Peyer's patch (tissue), 4 donors: ENCODE data around the gene CAMK2D. TPM values are rescaled to one million over a fixed set of nuclear protein-coding genes. Genes with fewer than 3 reads are reported as not detected.

Source experiments
- DNase-seq, 3 donors: peaks; one replicate each; pipeline ENCODE4 v3.0.0-alpha.2; 2017 to 2019
- H3K27ac ChIP-seq, 4 donors: fragments of 200-600 bp; sonication (generic); one replicate each; pipeline ENCODE4 v1.5.1; 2016 to 2019
- H3K27me3 ChIP-seq, 2 donors: fragments of 200-600 bp; sonication (generic); one replicate each; pipeline ENCODE4 v1.5.1; 2019
- H3K36me3 ChIP-seq, 3 donors: fragments of 200-600 bp; sonication (generic); one replicate each; pipeline ENCODE4 v1.5.1; 2016 to 2019
- H3K4me1 ChIP-seq, 4 donors: fragments of 200-600 bp; sonication (generic); one replicate each; pipeline ENCODE4 v1.5.1; 2016 to 2019
- H3K4me3 ChIP-seq, 4 donors: fragments of 200-600 bp; sonication (generic); 1 replicate in 3 of 4; 2 replicates in 1 of 4; pipeline ENCODE4 v1.5.1; 2016 to 2019; ENCODE audit warnings: mild to moderate bottlenecking in 1 of 4
- H3K9me3 ChIP-seq, 4 donors: fragments of 200-600 bp; sonication (generic); one replicate each; pipeline ENCODE4 v1.5.1; 2016 to 2019; ENCODE audit warnings: mild to moderate bottlenecking in 1 of 4
- CTCF ChIP-seq, 6 experiments: fragments of 450-650 bp in 4 of 6; fragments of 200-600 bp in 2 of 6; sonication (generic) in 1 of 6; IDR thresholded peaks; one replicate each; pipeline ENCODE4 v1.5.1; 2017 to 2019; ENCODE audit warnings: antibody characterized with exemption in 6 of 6, mild to moderate bottlenecking in 3 of 6, moderate library complexity in 1 of 6
- POLR2A ChIP-seq, 2 donors: fragments of 450-650 bp; IDR thresholded peaks; one replicate each; pipeline ENCODE4 v1.5.1; 2017; ENCODE audit warnings: antibody characterized with exemption in 2 of 2, mild to moderate bottlenecking in 2 of 2, moderate library complexity in 2 of 2
- total RNA-seq, 4 donors: library from RNA; depleted of rRNA; stranded (reverse); fragments of >200 nt; gene quantifications; one replicate each; pipeline ENCODE4 v1.1.0, GENCODE V29; 2016

CAMK2D gene
- total RNA-seq, 4 donors from 2014 or later, result 38.8 to 125 (median 63.5) TPM

DNA sequence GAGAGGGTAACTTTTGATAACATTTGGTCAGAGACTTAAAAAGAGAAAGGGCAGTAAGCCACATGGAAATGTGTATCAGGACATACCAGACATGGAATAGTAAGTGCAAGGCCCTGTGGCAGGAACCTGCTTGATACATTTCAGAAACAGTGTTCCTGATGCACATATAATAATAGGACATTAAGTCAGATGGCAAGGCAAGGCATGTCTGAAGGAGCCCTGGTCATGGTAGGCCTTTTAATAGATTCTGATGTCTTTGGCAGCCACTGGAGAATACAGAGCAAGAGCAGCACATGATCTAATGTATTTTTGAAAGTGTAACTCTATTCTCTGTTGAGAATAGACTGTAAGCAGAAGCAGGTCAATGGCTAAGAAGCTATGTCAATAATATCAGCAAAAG, 279.7 kb downstream of the CAMK2D start:
- Histone ChIP-seq H3K27me3 (no peaks in the 10 kb centered on the region), H3K9me3 (peaks cover 0 to 7% (median 0%) of the 10 kb centered on the region in 4 donors), H3K4me1 (no peaks in the 10 kb centered on the region), H3K36me3 (peaks cover 0 to 16% (median 0%) of the 10 kb centered on the region in 3 donors), H3K27ac (no peak overlapping the region), H3K4me3 (no peak overlapping the region)
- TF ChIP-seq CTCF (IDR thresholded peaks at IDR 0.05) (no peak), POLR2A (IDR thresholded peaks at IDR 0.05) (no peak)
- no peak for DNase-seq

GRCh38 chr4:113480109-113480508, 281.4 kb downstream of the CAMK2D start:
- Histone ChIP-seq H3K36me3 (peaks cover 0 to 18% (median 0%) of the 10 kb centered on the region in 3 donors), H3K27me3 (no peaks in the 10 kb centered on the region), H3K27ac (no peak overlapping the region), H3K4me1 (no peaks in the 10 kb centered on the region), H3K9me3 (peaks cover 0 to 7% (median 0%) of the 10 kb centered on the region in 4 donors), H3K4me3 (no peak overlapping the region)
- no peak for DNase-seq
- no peak for TF ChIP-seq CTCF (IDR thresholded peaks at IDR 0.05)
- TF ChIP-seq POLR2A (IDR thresholded peaks at IDR 0.05), result no peak

DNA sequence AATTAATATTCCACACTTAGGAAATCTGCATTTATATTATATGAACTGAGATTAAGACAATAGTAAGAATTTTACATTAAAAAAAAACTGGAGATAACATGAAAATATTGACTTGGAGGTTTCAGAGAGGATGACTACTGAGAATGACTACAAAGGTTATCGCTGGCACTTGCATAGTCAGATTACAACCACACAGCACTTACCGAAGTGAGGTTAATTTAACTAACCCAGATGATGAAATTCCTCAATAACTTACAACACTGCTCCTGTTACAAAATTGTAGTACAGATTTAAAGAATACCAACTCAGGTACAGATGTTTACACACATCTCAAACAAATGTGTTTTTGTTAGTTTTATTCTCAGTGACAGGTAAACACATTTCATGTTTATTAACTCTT, 283.5 kb downstream of the CAMK2D start:
- H3K27ac ChIP-seq, result no peak overlapping the region
- TF ChIP-seq CTCF (IDR thresholded peaks at IDR 0.05) (no peak), POLR2A (IDR thresholded peaks at IDR 0.05) (no peak)

GRCh38 chr4:113476800-113477199, 284.7 kb downstream of the CAMK2D start:
- Histone ChIP-seq H3K9me3 (peaks cover 0 to 7% (median 0%) of the 10 kb centered on the region in 4 donors), H3K4me3 (no peak overlapping the region), H3K36me3 (peaks cover 0 to 18% (median 0%) of the 10 kb centered on the region in 3 donors), H3K27ac (no peak overlapping the region), H3K27me3 (no peaks in the 10 kb centered on the region), H3K4me1 (no peaks in the 10 kb centered on the region)
- no peak for DNase-seq
- no peak for TF ChIP-seq POLR2A (IDR thresholded peaks at IDR 0.05)
- TF ChIP-seq CTCF (IDR thresholded peaks at IDR 0.05), result no peak

More for the DNA sequence above, 283.5 kb downstream of the CAMK2D start:
- Histone ChIP-seq H3K27me3 (no peaks in the 10 kb centered on the region), H3K9me3 (peaks cover 0 to 7% (median 0%) of the 10 kb centered on the region in 4 donors), H3K36me3 (peaks cover 0 to 18% (median 0%) of the 10 kb centered on the region in 3 donors), H3K4me1 (no peaks in the 10 kb centered on the region), H3K4me3 (no peak overlapping the region)
- DNase-seq, result no peak

- H3K36me3 ChIP-seq, result peaks cover 0 to 10% (median 0%) of the 10 kb centered on the region in 3 donors
- H3K9me3 ChIP-seq, result peaks cover 0 to 7% (median 0%) of the 10 kb centered on the region in 4 donors
- no peaks in the 10 kb centered on the region for H3K27me3 ChIP-seq
- H3K4me3 ChIP-seq, result no peak overlapping the region
- no peak overlapping the region for H3K27ac ChIP-seq
- no peak for TF ChIP-seq CTCF (IDR thresholded peaks at IDR 0.05)
- TF ChIP-seq POLR2A (IDR thresholded peaks at IDR 0.05), result no peak
- no peak for DNase-seq
- no peaks in the 10 kb centered on the region for H3K4me1 ChIP-seq
Measured at GRCh38 chr4:113474017-113474416, 287.5 kb downstream of the CAMK2D start.

- peaks cover 0 to 10% (median 0%) of the 10 kb centered on the region in 3 donors for H3K36me3 ChIP-seq
- no peak overlapping the region for H3K27ac ChIP-seq
- H3K27me3 ChIP-seq, result no peaks in the 10 kb centered on the region
- peaks cover 0 to 7% (median 0%) of the 10 kb centered on the region in 4 donors for H3K9me3 ChIP-seq
- TF ChIP-seq CTCF (IDR thresholded peaks at IDR 0.05), result no peak
- TF ChIP-seq POLR2A (IDR thresholded peaks at IDR 0.05), result no peak
- no peak for DNase-seq
- peaks cover 0 to 3% (median 0%) of the 10 kb centered on the region in 4 donors for H3K4me1 ChIP-seq
- no peak overlapping the region for H3K4me3 ChIP-seq
Measured at GRCh38 chr4:113472864-113473263, 288.7 kb downstream of the CAMK2D start.
